Neural progenitor cell (in vitro differentiated cells): ENCODE results near the gene TNS3.

Source experiments
- CTCF ChIP-seq: fragments of 200-600 bp; sonication (generic); IDR thresholded peaks from 2 replicates; pipeline ENCODE4 v1.5.1; 2017; ENCODE audit warnings: antibody characterized with exemption, mild to moderate bottlenecking
- EZH2 ChIP-seq: fragments of 200-600 bp; sonication (generic); IDR thresholded peaks from 2 replicates; pipeline ENCODE4 v1.6.1; 2017; ENCODE audit warnings: antibody characterized with exemption, mild to moderate bottlenecking, moderate library complexity

GRCh38 chr7:47516386-47516785 lies 65.5 kb downstream of the TNS3 start:
- TF ChIP-seq EZH2, result no peak
- TF ChIP-seq CTCF, result no peak
